Measurements from ENCODE around the gene GRK2.

GRK2 gene

GRCh38 chr11:67280788-67281551, 14.7 kb downstream of the GRK2 start:
- DNase-seq (ENCODE audit: low read depth in 4 of 4, low spot score in 1 of 4), result no peak

- DNase-seq (ENCODE audit: low read depth in 4 of 4, low spot score in 1 of 4), result no peak
Measured at GRCh38 chr11:67281552-67282150, 15.4 kb downstream of the GRK2 start.

- no peak for DNase-seq (ENCODE audit: low read depth in 4 of 4, low spot score in 1 of 4)
Measured at GRCh38 chr11:67282155-67282875, 16.0 kb downstream of the GRK2 start.

GRCh38 chr11:67282876-67283371, 16.7 kb downstream of the GRK2 start:
- no peak for DNase-seq (ENCODE audit: low read depth in 4 of 4, low spot score in 1 of 4)

GRCh38 chr11:67283481-67283963, 17.2 kb downstream of the GRK2 start:
- no peak for DNase-seq (ENCODE audit: low read depth in 4 of 4, low spot score in 1 of 4)

- DNase-seq (ENCODE audit: low read depth in 4 of 4, low spot score in 1 of 4), result no peak
Measured at GRCh38 chr11:67284811-67285540, 18.7 kb downstream of the GRK2 start.

GRCh38 chr11:67285541-67286498, 19.5 kb downstream of the GRK2 start:
- no peak for DNase-seq (ENCODE audit: low read depth in 4 of 4, low spot score in 1 of 4)

GRCh38 chr11:67286621-67287333, 20.5 kb downstream of the GRK2 start:
- no peak for DNase-seq (ENCODE audit: low read depth in 4 of 4, low spot score in 1 of 4)

GRCh38 chr11:67287355-67288197, 21.3 kb downstream of the GRK2 start:
- DNase-seq (ENCODE audit: low read depth in 4 of 4, low spot score in 1 of 4), result no peak

GRCh38 chr11:67288198-67288451, 21.9 kb downstream of the GRK2 start:
- DNase-seq (ENCODE audit: low read depth in 4 of 4, low spot score in 1 of 4), result no peak

- peak; percentile 69 to 85 (median 80) for DNase-seq (ENCODE audit: low read depth in 4 of 4, low spot score in 1 of 4)
Measured at GRCh38 chr11:67288452-67289225, 22.4 kb downstream of the GRK2 start.

- DNase-seq (ENCODE audit: low read depth in 4 of 4, low spot score in 1 of 4), result no peak
Measured at GRCh38 chr11:67289226-67289650, 23.0 kb downstream of the GRK2 start, which contains the start of gene ANKRD13D. TSS of gene ANKRD13D (plus strand) at chr11:67289303. CDS start at chr11:67289461, 158 bp downstream.

GRCh38 chr11:67289651-67290479, 23.6 kb downstream of the GRK2 start:
- no peak for DNase-seq (ENCODE audit: low read depth in 4 of 4, low spot score in 1 of 4)

GRCh38 chr11:67290801-67291200, 24.5 kb downstream of the GRK2 start:
- no peak for DNase-seq (ENCODE audit: low read depth in 4 of 4, low spot score in 1 of 4)

GRCh38 chr11:67291481-67292381, 25.5 kb downstream of the GRK2 start:
- no peak for DNase-seq (ENCODE audit: low read depth in 4 of 4, low spot score in 1 of 4)

GRCh38 chr11:67292671-67293070, 26.4 kb downstream of the GRK2 start:
- DNase-seq (ENCODE audit: low read depth in 4 of 4, low spot score in 1 of 4), result no peak

Data from stimulated activated CD4-positive, alpha-beta T cell treated with anti-CD3 and anti-CD28 coated beads, Interleukin-1b, Interleukin-23, amount 100 ng/mL, for 24 hours (primary cell).